Common myeloid progenitor, CD34-positive (primary cell): ENCODE measurements around the gene ATXN1.

ENCODE experiments used
- CTCF ChIA-PET: fragments of 350-600 bp; sonication (Branson Sonifier 250); formaldehyde crosslinking; loops from one replicate; lab custom pipeline; 2021; ENCODE audit warnings: antibody characterized with exemption; lab: Charles Lee
- POLR2A ChIA-PET: fragments of 350-600 bp; sonication (Branson Sonifier 250); formaldehyde crosslinking; loops from one replicate; lab custom pipeline; 2021; ENCODE audit warnings: antibody characterized with exemption; lab: Charles Lee
- DNase-seq, 3 donors: peaks; one replicate each; pipeline versions ENCODE4 v3.0.0 to v3.0.0-alpha.2; 2013
- H3K27ac ChIP-seq, 2 experiments: 1 replicate in 1 of 2; 2 replicates in 1 of 2; pipeline ENCODE4 v1.7.0; 2013; ENCODE audit warnings: inconsistent platforms in 2 of 2, low read length in 2 of 2, mild to moderate bottlenecking in 2 of 2, low read depth in 1 of 2, moderate library complexity in 1 of 2; ENCODE audit not compliant: severe bottlenecking in 2 of 2, insufficient read depth in 1 of 2, poor library complexity in 1 of 2
- H3K27me3 ChIP-seq, 5 experiments: replicated peaks in 2 of 5; 1 replicate in 3 of 5; 2 replicates in 2 of 5; pipeline versions ENCODE4 v1.6.1 to v1.7.0; 2013; ENCODE audit warnings: low read length in 4 of 5, mild to moderate bottlenecking in 2 of 5, moderate library complexity in 2 of 5, inconsistent platforms in 1 of 5; ENCODE audit not compliant: insufficient read depth in 5 of 5, control insufficient read depth in 4 of 5
- H3K36me3 ChIP-seq, 4 experiments: 1 replicate in 2 of 4; 2 replicates in 2 of 4; pipeline versions ENCODE4 v1.6.1 to v1.7.0; 2013; ENCODE audit warnings: low read length in 3 of 4, control low read depth in 1 of 4, mild to moderate bottlenecking in 1 of 4; ENCODE audit not compliant: control insufficient read depth in 4 of 4, insufficient read depth in 4 of 4
- H3K4me1 ChIP-seq, 4 experiments: 1 replicate in 3 of 4; 2 replicates in 1 of 4; pipeline versions ENCODE4 v1.6.1 to v1.7.1; 2013; ENCODE audit warnings: low read length in 3 of 4, mild to moderate bottlenecking in 3 of 4, control low read depth in 1 of 4, inconsistent platforms in 1 of 4, moderate library complexity in 1 of 4; ENCODE audit not compliant: control insufficient read depth in 4 of 4, insufficient read depth in 4 of 4; ENCODE audit errors: control extremely low read depth in 1 of 4
- H3K4me3 ChIP-seq, 7 experiments: 1 replicate in 4 of 7; 2 replicates in 3 of 7; pipeline versions ENCODE4 v1.5.1 to v1.7.0; 2013; ENCODE audit warnings: mild to moderate bottlenecking in 7 of 7, low read length in 6 of 7, moderate library complexity in 6 of 7, inconsistent platforms in 2 of 7, low read depth in 2 of 7, control low read depth in 1 of 7; ENCODE audit not compliant: insufficient read depth in 4 of 7, control insufficient read depth in 1 of 7; ENCODE audit errors: extremely low read depth in 1 of 7
- H3K9me3 ChIP-seq, 5 experiments: 1 replicate in 4 of 5; 2 replicates in 1 of 5; pipeline versions ENCODE4 v1.6.1 to v1.7.1; 2013; ENCODE audit warnings: low read length in 4 of 5, mild to moderate bottlenecking in 2 of 5, inconsistent platforms in 1 of 5, low read depth in 1 of 5, moderate library complexity in 1 of 5; ENCODE audit not compliant: control insufficient read depth in 4 of 5, insufficient read depth in 2 of 5; ENCODE audit errors: control extremely low read depth in 1 of 5
- WGBS: methylation state at CpG from one replicate; pipeline ENCODE4 v1.1.5; 2013; ENCODE audit not compliant: insufficient coverage; 5-methylcytosine and 5-hydroxymethylcytosine counted together

Gene ATXN1

DNA sequence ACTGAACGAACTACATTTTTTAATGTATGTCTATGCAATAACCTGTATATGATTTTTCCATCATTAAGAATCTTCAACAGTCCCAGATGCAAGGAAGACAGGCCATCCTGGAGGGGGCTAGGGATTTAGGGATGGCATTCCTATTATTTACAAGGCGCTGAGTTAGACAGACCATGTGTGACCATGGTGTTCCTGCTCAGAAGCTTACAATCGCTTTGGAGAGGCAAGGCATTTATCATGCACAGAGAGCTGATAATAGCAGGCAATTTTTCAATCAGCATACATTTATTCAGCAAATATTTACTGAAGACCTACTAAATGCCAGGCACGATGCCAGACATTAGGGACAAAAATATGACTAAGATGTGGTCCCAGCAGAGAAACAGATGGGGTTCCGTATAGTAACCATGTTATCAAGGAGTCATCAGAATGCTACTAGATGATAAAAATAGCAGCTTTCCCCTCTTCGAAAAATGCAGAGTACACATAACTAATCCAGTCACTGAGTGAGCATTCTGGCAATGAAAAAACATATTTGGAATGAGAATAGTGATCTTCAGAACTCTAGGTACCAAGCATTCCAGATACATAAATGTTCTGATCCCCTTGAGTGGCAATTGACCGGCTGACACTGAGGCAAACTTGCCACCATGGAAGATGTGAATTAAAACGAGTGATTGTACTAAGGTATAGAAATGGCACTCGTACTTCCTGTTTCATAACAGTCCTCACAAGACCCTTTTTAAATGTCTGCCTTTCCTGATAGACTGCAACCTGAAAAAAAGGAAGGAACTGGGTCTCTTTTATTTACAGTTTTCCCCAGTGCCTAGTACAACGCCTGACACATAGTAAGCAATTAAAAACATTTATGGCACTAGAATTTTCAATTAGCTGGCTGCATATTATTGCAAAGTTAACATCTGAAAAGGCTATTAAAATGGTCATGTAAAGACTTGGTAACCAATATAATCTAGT, 135.7 kb downstream of the ATXN1 start:
- no peaks in the 10 kb centered on the region for H3K27me3 ChIP-seq
- H3K27ac ChIP-seq = no peak overlapping the region
- ChIA-PET POLR2A (no interaction called here), CTCF (interaction anchor here (0.5 to 0.9 kb wide), 3 partner anchors 8 to 139 kb away, joined by 3 read pairs; no protein-coding TSS in a partner anchor)
- peaks cover 0 to 7% (median 3%) of the 10 kb centered on the region in 4 experiments for H3K4me1 ChIP-seq
- DNase-seq = peak; percentile 14 to 77 (median 65)
- WGBS = 83% methylated on average over 3 of the region's 10 CpGs
- no peak overlapping the region for H3K4me3 ChIP-seq
- peaks cover 0 to 3% (median 0%) of the 10 kb centered on the region in 5 experiments for H3K9me3 ChIP-seq
- H3K36me3 ChIP-seq = peaks cover 0 to 6% (median 4%) of the 10 kb centered on the region in 4 experiments

DNA sequence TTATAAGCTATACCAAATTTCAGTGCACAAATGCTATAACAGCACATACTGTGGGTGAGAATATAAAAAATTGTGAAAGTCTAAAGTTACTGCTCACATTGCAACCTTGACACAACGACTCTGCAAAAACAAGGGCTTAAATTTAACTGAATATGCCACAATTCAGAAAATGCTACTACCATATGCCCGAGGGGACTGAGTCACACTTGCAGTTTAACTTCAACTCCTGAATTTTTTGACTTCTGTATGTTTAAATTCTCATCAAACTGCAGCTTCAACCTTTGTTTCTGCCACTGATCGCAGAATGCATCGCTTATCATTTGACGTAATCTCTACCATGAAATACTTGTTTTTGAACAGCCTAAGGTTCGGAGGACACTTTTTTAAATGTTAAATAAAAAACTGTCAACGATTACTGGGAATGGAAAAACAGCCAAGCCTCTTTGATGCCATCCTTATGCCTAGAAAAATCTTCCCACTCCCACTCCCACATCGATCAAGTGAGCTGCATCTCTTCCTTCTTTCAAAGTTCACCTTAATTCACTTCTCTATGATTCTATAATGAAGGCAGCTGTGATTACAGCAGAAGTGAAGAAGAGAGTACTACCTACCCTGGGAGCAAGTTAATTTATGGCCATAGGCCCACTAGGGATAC, 136.5 kb downstream of the ATXN1 start:
- ChIA-PET POLR2A (no interaction called here), CTCF (interaction anchor here (0.9 kb wide), 1 partner anchor 9 kb away, joined by 3 read pairs; no protein-coding TSS in a partner anchor)
- peak in 2 of 3 donors; percentile 6 to 13 for DNase-seq
- Histone ChIP-seq H3K4me1 (peaks cover 0 to 7% (median 3%) of the 10 kb centered on the region in 4 experiments), H3K36me3 (no peaks in the 10 kb centered on the region), H3K4me3 (no peak overlapping the region), H3K9me3 (peaks cover 0 to 3% (median 0%) of the 10 kb centered on the region in 5 experiments), H3K27ac (no peak overlapping the region), H3K27me3 (no peaks in the 10 kb centered on the region)
- 100% methylated on average over 4 of the region's 8 CpGs for WGBS

DNA sequence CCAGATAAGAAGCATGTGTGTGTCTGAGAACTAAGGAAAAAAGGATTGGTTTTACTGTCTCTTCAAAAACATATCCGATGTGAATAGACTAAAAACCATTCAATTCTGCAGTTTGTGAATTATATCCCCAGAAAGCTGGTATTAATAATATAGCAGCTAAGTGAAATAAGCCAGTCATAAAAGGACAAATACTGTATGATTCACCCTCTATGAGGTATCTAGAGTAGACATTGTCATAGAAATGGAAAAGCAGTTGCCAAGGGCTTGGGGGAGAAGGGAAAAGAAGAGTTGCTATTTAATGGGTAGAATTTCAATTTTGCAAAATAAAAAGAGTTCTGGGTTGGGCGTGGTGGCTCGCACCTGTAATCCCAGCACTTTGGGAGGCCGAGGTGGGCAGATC, 137.5 kb downstream of the ATXN1 start:
- ChIA-PET POLR2A (no interaction called here), CTCF (no interaction called here)
- no CpG with 5 or more reads among the region's 4 CpGs for WGBS
- Histone ChIP-seq H3K4me3 (no peak overlapping the region), H3K27ac (no peak overlapping the region), H3K4me1 (peaks cover 0 to 7% (median 3%) of the 10 kb centered on the region in 4 experiments), H3K36me3 (no peaks in the 10 kb centered on the region), H3K9me3 (peaks cover 0 to under 1% (median 0%) of the 10 kb centered on the region in 5 experiments), H3K27me3 (no peaks in the 10 kb centered on the region)
- DNase-seq = no peak

DNA sequence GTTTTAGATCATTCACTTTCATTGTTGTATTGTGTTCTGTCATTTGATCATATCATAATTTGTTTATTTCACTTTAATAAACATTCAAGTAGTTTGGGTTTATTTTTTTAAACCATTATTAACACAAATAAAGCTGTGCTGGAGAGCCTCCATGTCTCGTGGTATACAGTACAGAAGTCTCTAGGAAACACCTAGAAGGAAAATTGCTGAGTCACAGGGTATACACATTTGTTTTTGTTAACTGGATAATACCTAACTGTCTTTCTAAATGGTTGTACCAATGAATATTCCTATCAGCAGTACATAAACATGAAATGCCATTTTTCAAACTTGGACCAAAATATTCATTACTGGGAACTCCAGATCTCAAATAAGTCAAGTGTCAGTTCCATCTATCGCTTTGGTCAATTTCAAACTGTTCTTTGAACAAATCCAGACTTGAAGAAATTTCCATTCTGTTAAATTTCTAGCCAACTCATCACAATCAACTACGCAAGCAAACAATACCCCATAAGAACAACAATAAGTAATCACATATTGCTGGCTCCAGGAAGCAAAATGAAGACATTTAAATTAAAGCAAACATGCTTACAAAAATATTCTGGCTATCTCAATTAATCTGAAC, 138.1 kb downstream of the ATXN1 start:
- Histone ChIP-seq H3K4me3 (no peak overlapping the region), H3K27me3 (no peaks in the 10 kb centered on the region), H3K9me3 (no peaks in the 10 kb centered on the region), H3K36me3 (no peaks in the 10 kb centered on the region), H3K27ac (no peak overlapping the region), H3K4me1 (peaks cover 0 to 7% (median 3%) of the 10 kb centered on the region in 4 experiments)
- WGBS = 93% methylated on average over 2 of the region's 3 CpGs
- ChIA-PET POLR2A (no interaction called here), CTCF (no interaction called here)
- DNase-seq = peak in 2 of 3 donors; percentile 34 to 63

DNA sequence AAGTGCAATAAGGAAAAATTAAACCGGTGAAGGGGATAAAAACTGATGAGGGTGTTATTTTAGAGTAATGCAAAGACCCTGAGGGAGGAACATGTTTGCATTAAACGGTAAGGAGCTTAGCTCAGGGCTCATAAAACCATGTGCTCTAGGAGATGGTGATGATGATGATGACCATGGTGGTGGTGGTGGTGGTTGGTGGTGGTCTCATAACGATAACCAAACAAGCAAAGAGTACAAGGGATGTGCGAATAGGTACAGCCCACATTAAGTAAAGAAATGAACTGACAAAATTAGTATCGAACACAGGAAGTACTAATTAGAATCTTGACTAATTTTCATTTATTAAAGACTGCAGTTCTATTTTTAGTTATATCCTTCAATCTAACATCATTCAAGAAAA, 139.1 kb downstream of the ATXN1 start:
- Histone ChIP-seq H3K27ac (no peak overlapping the region), H3K4me1 (peaks cover 0 to 7% (median 3%) of the 10 kb centered on the region in 4 experiments), H3K9me3 (no peaks in the 10 kb centered on the region), H3K4me3 (no peak overlapping the region), H3K36me3 (no peaks in the 10 kb centered on the region), H3K27me3 (no peaks in the 10 kb centered on the region)
- no peak for DNase-seq
- ChIA-PET POLR2A (no interaction called here), CTCF (interaction anchor here (0.9 to 1.0 kb wide), 2 partner anchors 139 to 141 kb away, joined by 3 to 4 read pairs; partner anchors contain the start of gene ATXN1)
- WGBS = 94% methylated on average over 2 of the region's 5 CpGs

DNA sequence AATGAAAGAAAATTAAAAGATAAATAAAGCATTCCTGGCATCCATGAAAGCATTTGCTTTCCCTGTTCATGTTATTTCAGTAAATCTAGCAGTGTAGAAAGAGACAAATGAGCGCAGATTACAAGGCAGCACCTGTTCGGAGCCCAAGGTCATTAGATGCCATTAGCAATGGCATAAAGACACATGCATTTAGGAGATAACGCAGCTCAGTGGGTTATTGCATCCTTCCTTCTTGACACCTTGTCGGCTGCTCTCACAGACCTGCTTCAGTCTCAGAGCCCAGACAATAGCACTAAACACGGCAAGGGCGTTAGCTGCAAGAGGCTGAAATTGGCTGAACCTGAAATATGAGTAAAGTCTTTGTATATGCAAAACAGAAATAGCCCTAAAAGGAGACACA, 140.3 kb downstream of the ATXN1 start:
- CTCF ChIA-PET = no interaction called here
- Histone ChIP-seq H3K9me3 (no peaks in the 10 kb centered on the region), H3K27me3 (no peaks in the 10 kb centered on the region), H3K4me1 (peaks cover 0 to 7% (median 0%) of the 10 kb centered on the region in 4 experiments), H3K36me3 (no peaks in the 10 kb centered on the region), H3K27ac (no peak overlapping the region), H3K4me3 (no peak overlapping the region)
- POLR2A ChIA-PET = no interaction called here
- WGBS = 100% methylated on average over 3 of the region's 6 CpGs
- no peak for DNase-seq
